Panc1 (cell line): Measurements from ENCODE around the gene NPAS1. TPM values are rescaled to one million over a fixed set of nuclear protein-coding genes. Genes with fewer than 3 reads are reported as not detected.

Experiments
- ATAC-seq: fragments of 200-7000 bp; cut with Tn5 transposase; 2 replicates; pipeline ENCODE4 v1.9.1; 2020; ENCODE audit warnings: mild to moderate bottlenecking, moderate library complexity
- BruUV-seq: library from RNA; stranded (reverse); fragments of 400-500 nt; replicated peaks from 2 replicates; lab custom pipeline; 2021; lab: Mats Ljungman, UMichigan
- CTCF ChIA-PET: fragments of 300-600 bp; sonication (Branson Sonifier 250); formaldehyde crosslinking; loops from one replicate; lab custom pipeline; 2022; ENCODE audit warnings: antibody characterized with exemption; lab: Charles Lee
- POLR2A ChIA-PET: fragments of 300-600 bp; sonication (Branson Sonifier 250); formaldehyde crosslinking; loops from one replicate; lab custom pipeline; 2022; ENCODE audit warnings: antibody characterized with exemption; lab: Charles Lee
- DNase-seq: peaks from one replicate; pipeline ENCODE4 v3.0.0-alpha.2; 2010; ENCODE audit warnings: low read depth, low spot score
- H3K27ac ChIP-seq: 2 replicates; pipeline ENCODE4 v1.5.1; 2011; ENCODE audit warnings: mild to moderate bottlenecking, low read length, inconsistent platforms
- H3K27me3 ChIP-seq: fragments of 200-500 bp; sonication (Bioruptor generic); 2 replicates; pipeline ENCODE4 v1.6.0; 2014; ENCODE audit warnings: low read length, inconsistent platforms; ENCODE audit not compliant: control insufficient read depth, insufficient read depth
- H3K36me3 ChIP-seq: fragments of 200-500 bp; sonication (Bioruptor generic); 2 replicates; pipeline ENCODE4 v1.5.1; 2014; ENCODE audit warnings: inconsistent platforms, mild to moderate bottlenecking, low read length, moderate library complexity; ENCODE audit not compliant: control insufficient read depth, insufficient read depth
- H3K4me1 ChIP-seq: 2 replicates; pipeline ENCODE4 v1.5.1; 2011; ENCODE audit warnings: inconsistent platforms, mild to moderate bottlenecking, low read length, moderate library complexity; ENCODE audit not compliant: control insufficient read depth, insufficient read depth
- H3K4me3 ChIP-seq, 2 experiments: 2 replicates each; pipeline ENCODE4 v1.5.1; 2011 to 2012; ENCODE audit warnings: low read depth in 2 of 2, low read length in 2 of 2, mild to moderate bottlenecking in 2 of 2, inconsistent platforms in 1 of 2, moderate library complexity in 1 of 2
- H3K9me3 ChIP-seq: fragments of 200-500 bp; sonication (Bioruptor generic); 2 replicates; pipeline ENCODE4 v1.5.1; 2014; ENCODE audit warnings: low read depth, mild to moderate bottlenecking, inconsistent platforms, low read length, moderate library complexity; ENCODE audit not compliant: control insufficient read depth, insufficient read depth
- CTCF ChIP-seq: fragments of 450-650 bp; IDR thresholded peaks from 2 replicates; pipeline ENCODE4 v1.5.1; 2017; ENCODE audit warnings: mild to moderate bottlenecking
- POLR2AphosphoS5 ChIP-seq: IDR thresholded peaks from 2 replicates; pipeline ENCODE4 v1.6.1; 2012; ENCODE audit warnings: mild to moderate bottlenecking, low read depth, low read length, moderate library complexity
- REST ChIP-seq, 2 experiments: IDR thresholded peaks; 2 replicates each; pipeline ENCODE4 v1.6.1; 2011 to 2012; ENCODE audit warnings: low read depth in 2 of 2, control low read depth in 1 of 2, low read length in 1 of 2, mild to moderate bottlenecking in 1 of 2, moderate library complexity in 1 of 2; ENCODE audit not compliant: insufficient read depth in 1 of 2
- SIN3A ChIP-seq: IDR thresholded peaks from 2 replicates; pipeline ENCODE4 v1.6.1; 2012; ENCODE audit warnings: low read depth, mild to moderate bottlenecking, low read length, moderate library complexity, borderline replicate concordance; ENCODE audit not compliant: insufficient read depth
- TCF7L2 ChIP-seq: IDR thresholded peaks from 2 replicates; pipeline ENCODE4 v1.6.1; 2011; ENCODE audit warnings: mild to moderate bottlenecking, low read depth, low read length, inconsistent platforms
- in situ Hi-C: cut with HindIII; loops from 2 replicates; pipeline ENCODE4 v1.10.0; 2016; ENCODE audit warnings: low sequenced_read_pairs, low pct_unique_long_range_greater_than_20kb
- intact Hi-C: fragments of 100-400 bp; cut with micrococcal nuclease; formaldehyde crosslinking; loops from one replicate; pipeline ENCODE4 v1.10.0; 2022; ENCODE audit not compliant: unreplicated experiment
- total RNA-seq: library from RNA; stranded (reverse); gene quantifications from one replicate; pipeline ENCODE4 v1.2.1, GENCODE V29; 2021; ENCODE audit not compliant: unreplicated experiment

The NPAS1 gene
- total RNA-seq, 1 experiment from 2014 or later: 3.6 TPM

- no TSS peak for BruUV-seq
- TF ChIP-seq POLR2AphosphoS5: no peak
- TF ChIP-seq TCF7L2: no peak
- H3K4me3 ChIP-seq: no peak overlapping the region
- no peaks in the 10 kb centered on the region for H3K9me3 ChIP-seq
- H3K4me1 ChIP-seq: no peaks in the 10 kb centered on the region; the same call in 1 of the 2 replicates
- ChIA-PET POLR2A (no interaction called here), CTCF (no interaction called here)
- no peak overlapping the region for H3K27ac ChIP-seq
- DNase-seq: no peak
- in situ Hi-C loops: no loop called here
- no peak for ATAC-seq
- intact Hi-C loops: no loop called here
- no peaks in the 10 kb centered on the region for H3K27me3 ChIP-seq
- no peaks in the 10 kb centered on the region for H3K36me3 ChIP-seq
These were observed 21.1 kb upstream of the NPAS1 start for GRCh38 chr19:46998445-46999125.

- ChIA-PET POLR2A (no interaction called here), CTCF (no interaction called here)
- no peaks in the 10 kb centered on the region for H3K36me3 ChIP-seq
- in situ Hi-C loops (no loop called here), intact Hi-C loops (no loop called here)
- ATAC-seq (no peak), DNase-seq (no peak)
- no peak for TF ChIP-seq SIN3A
- no peak for TF ChIP-seq REST (IDR thresholded peaks at IDR 0.05; ENCODE audit: insufficient read depth in 1 of 2, low read depth in 2 of 2, low read length in 1 of 2)
- no peak for TF ChIP-seq POLR2AphosphoS5
- TF ChIP-seq CTCF: no peak
- no peak for TF ChIP-seq TCF7L2
- BruUV-seq: no TSS peak
- H3K4me1 ChIP-seq: peaks cover under 1% of the 10 kb centered on the region; the same call in 1 of the 2 replicates
- H3K27me3 ChIP-seq: no peaks in the 10 kb centered on the region
- no peak overlapping the region for H3K4me3 ChIP-seq
- H3K9me3 ChIP-seq: no peaks in the 10 kb centered on the region
- no peak overlapping the region for H3K27ac ChIP-seq
These were observed 20.3 kb upstream of the NPAS1 start for GRCh38 chr19:46999377-46999776.

- no peak overlapping the region for H3K27ac ChIP-seq
- no peaks in the 10 kb centered on the region for H3K36me3 ChIP-seq
- DNase-seq (no peak), ATAC-seq (no peak)
- CTCF ChIA-PET: no interaction called here
- TF ChIP-seq TCF7L2: no peak
- POLR2A ChIA-PET: no interaction called here
- no peaks in the 10 kb centered on the region for H3K27me3 ChIP-seq
- in situ Hi-C loops (no loop called here), intact Hi-C loops (no loop called here)
- no TSS peak for BruUV-seq
- peaks cover 6% of the 10 kb centered on the region for H3K4me1 ChIP-seq
- no peak overlapping the region for H3K4me3 ChIP-seq
- no peaks in the 10 kb centered on the region for H3K9me3 ChIP-seq
These were observed 19.8 kb upstream of the NPAS1 start for GRCh38 chr19:46999878-47000277.
